Type B pancreatic cell (in vitro differentiated cells): ENCODE measurements around the gene DLEC1. TPM values are rescaled to one million over a fixed set of nuclear protein-coding genes. Genes with fewer than 3 reads are reported as not detected.
"Not testable (repeated sequence)": the region's sequence is repeated elsewhere in the genome, so short reads cannot be mapped to it uniquely, and the experiment has no call there.

ENCODE experiments used
- DNase-seq: peaks from one replicate; pipeline ENCODE4 v3.0.0; 2021; ENCODE audit warnings: mixed read lengths; ENCODE audit not compliant: unreplicated experiment; ENCODE audit errors: extremely low spot score
- H3K27ac Mint-ChIP-seq: 2 replicates; pipeline ENCODE4 v1.8.0; 2021; ENCODE audit warnings: mild to moderate bottlenecking, mixed read lengths
- H3K27me3 Mint-ChIP-seq: 2 replicates; pipeline ENCODE4 v1.8.0; 2021; ENCODE audit warnings: mixed read lengths
- H3K36me3 Mint-ChIP-seq: 2 replicates; pipeline ENCODE4 v1.8.0; 2021; ENCODE audit warnings: mixed read lengths
- H3K4me1 Mint-ChIP-seq: one replicate; pipeline ENCODE4 v1.8.0; 2021; ENCODE audit warnings: mixed read lengths; ENCODE audit not compliant: unreplicated experiment
- H3K4me3 Mint-ChIP-seq: 2 replicates; pipeline ENCODE4 v1.8.0; 2021; ENCODE audit warnings: mild to moderate bottlenecking, mixed read lengths
- H3K9me3 Mint-ChIP-seq: 2 replicates; pipeline ENCODE4 v1.8.0; 2021; ENCODE audit warnings: mixed read lengths
- total RNA-seq: library from RNA; stranded (reverse); gene quantifications from 2 replicates; pipeline ENCODE4 v1.2.1, GENCODE V29; 2021; ENCODE audit warnings: low replicate concordance
- TF ChIP-seq, protein P1 (sequence below): fragments of 200-600 bp; sonication (generic); conservative IDR thresholded peaks from 2 replicates; pipeline ENCODE4 v1.5.0; 2021; ENCODE audit warnings: antibody characterized with exemption, mild to moderate bottlenecking

Gene DLEC1
- total RNA-seq, 1 donor from 2014 or later: 3.2 TPM

DNA sequence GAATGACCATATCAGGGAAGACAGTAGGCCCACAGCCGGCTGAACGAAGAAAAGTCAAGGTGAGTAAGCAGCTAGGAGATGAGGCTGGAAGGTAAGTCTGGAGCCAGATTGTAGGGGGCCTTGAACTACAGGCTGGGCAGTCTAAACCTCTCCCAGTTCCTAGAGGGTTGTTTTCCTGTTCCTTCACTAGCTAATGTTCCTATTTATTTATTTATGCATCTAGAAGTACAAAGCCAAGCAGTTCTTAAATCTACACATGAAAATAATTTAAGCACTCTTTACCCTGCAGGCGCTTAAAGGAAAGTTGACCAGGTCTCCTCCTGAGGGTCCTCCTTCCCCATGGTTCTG, 94.2 kb downstream of the DLEC1 start:
- peaks cover 26% of the 10 kb centered on the region for H3K36me3 Mint-ChIP-seq
- no peak for DNase-seq
- H3K4me3 Mint-ChIP-seq: peak overlapping the region; percentile 72
- H3K9me3 Mint-ChIP-seq: no peaks in the 10 kb centered on the region
- H3K4me1 Mint-ChIP-seq: peaks cover 37% of the 10 kb centered on the region
- TF ChIP-seq, protein P1, sequence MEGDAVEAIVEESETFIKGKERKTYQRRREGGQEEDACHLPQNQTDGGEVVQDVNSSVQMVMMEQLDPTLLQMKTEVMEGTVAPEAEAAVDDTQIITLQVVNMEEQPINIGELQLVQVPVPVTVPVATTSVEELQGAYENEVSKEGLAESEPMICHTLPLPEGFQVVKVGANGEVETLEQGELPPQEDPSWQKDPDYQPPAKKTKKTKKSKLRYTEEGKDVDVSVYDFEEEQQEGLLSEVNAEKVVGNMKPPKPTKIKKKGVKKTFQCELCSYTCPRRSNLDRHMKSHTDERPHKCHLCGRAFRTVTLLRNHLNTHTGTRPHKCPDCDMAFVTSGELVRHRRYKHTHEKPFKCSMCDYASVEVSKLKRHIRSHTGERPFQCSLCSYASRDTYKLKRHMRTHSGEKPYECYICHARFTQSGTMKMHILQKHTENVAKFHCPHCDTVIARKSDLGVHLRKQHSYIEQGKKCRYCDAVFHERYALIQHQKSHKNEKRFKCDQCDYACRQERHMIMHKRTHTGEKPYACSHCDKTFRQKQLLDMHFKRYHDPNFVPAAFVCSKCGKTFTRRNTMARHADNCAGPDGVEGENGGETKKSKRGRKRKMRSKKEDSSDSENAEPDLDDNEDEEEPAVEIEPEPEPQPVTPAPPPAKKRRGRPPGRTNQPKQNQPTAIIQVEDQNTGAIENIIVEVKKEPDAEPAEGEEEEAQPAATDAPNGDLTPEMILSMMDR: no peak
- peak overlapping the region; percentile 75 for H3K27ac Mint-ChIP-seq
- no peaks in the 10 kb centered on the region for H3K27me3 Mint-ChIP-seq

GRCh38 chr3:38133557-38134405, 94.8 kb downstream of the DLEC1 start:
- DNase-seq: no peak
- H3K27me3 Mint-ChIP-seq: no peaks in the 10 kb centered on the region
- H3K4me1 Mint-ChIP-seq: peaks cover 39% of the 10 kb centered on the region
- no peaks in the 10 kb centered on the region for H3K9me3 Mint-ChIP-seq
- H3K27ac Mint-ChIP-seq: peak overlapping the region; percentile 75
- peaks cover 26% of the 10 kb centered on the region for H3K36me3 Mint-ChIP-seq
- peak overlapping the region; percentile 72 for H3K4me3 Mint-ChIP-seq
- TF ChIP-seq, protein P1: no peak

DNA sequence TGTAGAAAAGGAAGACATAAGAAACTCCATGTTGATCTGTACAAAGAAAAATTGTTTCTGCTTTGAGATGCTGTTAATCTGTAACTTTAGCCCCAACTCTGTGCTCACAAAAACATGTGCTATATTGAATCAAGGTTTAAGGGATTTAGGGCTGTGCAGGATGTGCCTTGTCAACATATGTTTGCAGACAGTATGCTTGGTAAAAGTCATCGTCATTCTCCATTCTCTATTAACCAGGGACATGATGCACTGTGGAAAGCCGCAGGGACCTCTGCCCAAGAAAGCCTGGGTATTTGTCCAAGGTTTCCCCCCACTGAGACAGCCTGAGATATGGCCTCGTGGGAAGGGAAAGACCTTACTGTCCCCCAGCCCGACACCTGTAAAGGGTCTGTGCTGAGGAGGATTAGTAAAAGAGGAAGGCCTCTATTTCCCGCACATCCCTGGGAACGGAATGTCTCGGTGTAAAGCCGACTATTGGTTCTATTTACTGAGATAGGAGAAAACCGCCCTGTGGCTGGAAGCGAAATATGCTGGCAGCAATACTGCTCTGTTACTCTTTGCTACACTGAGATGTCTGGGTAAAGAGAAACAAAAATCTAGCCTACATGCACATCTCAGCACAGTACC, 95.6 kb downstream of the DLEC1 start:
- Mint-ChIP-seq H3K27ac (peak overlapping the region; percentile 85), H3K36me3 (peaks cover 22% of the 10 kb centered on the region), H3K4me1 (peaks cover 39% of the 10 kb centered on the region), H3K4me3 (peak overlapping the region; percentile 92)
- not testable (repeated sequence) for DNase-seq, H3K27me3 Mint-ChIP-seq, H3K9me3 Mint-ChIP-seq

DNA sequence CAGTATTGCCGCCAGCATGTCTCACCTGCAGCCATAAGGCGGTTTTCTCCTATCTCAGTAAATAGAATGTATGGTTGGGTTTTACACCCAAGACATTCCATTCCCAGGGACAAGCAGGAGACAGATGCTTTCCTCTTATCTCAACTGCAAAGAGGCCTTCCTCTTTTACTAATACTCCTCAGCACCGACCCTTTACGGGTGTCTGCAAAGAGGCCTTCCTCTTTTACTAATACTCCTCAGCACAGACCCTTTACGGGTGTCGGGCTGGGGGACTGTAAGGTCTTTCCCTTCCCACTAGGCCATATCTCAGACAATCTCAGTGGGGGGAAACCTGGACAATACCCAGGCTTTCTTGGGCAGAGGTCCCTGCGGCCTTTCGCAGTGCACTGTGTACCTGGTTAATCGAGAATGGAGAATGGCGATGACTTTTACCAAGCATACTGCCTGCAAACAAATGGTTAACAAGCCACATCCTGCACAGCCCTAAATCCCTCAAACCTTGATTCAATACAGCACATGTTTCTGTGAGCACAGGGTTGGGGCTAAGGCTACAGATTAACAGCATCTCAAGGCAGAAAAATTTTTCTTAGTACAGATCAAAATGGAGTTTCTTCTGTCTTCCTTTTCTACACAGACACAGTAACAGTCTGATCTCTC, 96.7 kb downstream of the DLEC1 start:
- not testable (repeated sequence) for DNase-seq, H3K9me3 Mint-ChIP-seq, H3K27me3 Mint-ChIP-seq
- Mint-ChIP-seq H3K27ac (peak overlapping the region; percentile 85), H3K4me3 (peak overlapping the region; percentile 92), H3K36me3 (peaks cover 17% of the 10 kb centered on the region), H3K4me1 (peaks cover 39% of the 10 kb centered on the region)

- TF ChIP-seq, protein P1: no peak
- Mint-ChIP-seq H3K36me3 (peaks cover 20% of the 10 kb centered on the region), H3K27ac (peak overlapping the region; percentile 85), H3K27me3 (no peaks in the 10 kb centered on the region), H3K4me1 (peaks cover 43% of the 10 kb centered on the region), H3K4me3 (peak overlapping the region; percentile 92), H3K9me3 (no peaks in the 10 kb centered on the region)
- DNase-seq: no peak
Observed at GRCh38 chr3:38136393-38136776, 97.4 kb downstream of the DLEC1 start.

DNA sequence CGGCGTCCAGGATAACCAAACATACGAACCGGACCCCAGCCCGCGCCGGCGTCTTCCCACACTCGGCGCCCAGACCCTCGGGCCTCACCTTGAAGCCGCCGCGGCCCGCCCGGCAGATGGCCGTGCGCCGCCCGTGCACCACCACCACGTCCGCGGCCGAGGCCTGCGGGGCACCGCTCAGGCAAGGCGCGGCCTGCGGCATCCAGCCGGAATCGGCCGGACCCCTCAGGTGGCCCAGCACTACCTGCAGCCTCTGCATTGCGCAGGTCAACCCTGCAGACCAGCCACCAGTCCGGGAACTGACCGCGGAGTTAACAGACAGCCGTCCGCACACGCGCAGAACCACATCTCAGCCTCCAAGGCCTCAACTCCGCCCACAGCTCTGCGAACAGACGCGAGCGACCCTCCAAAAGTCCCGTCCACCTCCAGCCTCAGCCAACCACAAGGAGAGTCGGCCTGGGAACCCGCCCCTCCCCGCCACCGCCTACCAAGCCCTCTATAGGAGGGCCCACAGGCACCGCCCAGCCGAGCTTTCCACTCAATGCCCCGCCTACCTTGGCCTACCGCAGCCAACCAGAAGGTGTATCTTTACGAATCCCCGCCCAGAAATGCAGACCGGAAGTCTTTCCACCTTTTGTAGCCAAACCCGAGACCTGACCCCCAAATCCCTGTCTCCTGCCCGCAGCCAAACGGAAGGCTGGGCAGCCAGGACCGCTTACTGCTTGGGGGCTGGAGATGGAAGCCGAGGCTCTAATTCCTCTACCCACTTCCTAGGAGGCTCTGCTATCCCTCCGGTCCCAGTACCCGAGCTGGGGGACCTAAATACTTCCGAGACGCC, 98.0 kb downstream of the DLEC1 start, which contains the start of gene ACAA1:
TSS of gene ACAA1 (minus strand) at position 351 of the 838 bp plus-strand sequence. CDS start at position 259, 92 bp downstream.
- Mint-ChIP-seq H3K9me3 (no peaks in the 10 kb centered on the region), H3K36me3 (peaks cover 23% of the 10 kb centered on the region), H3K4me3 (peak within 1 kb of the TSS; percentile 92)

More for the DNA sequence above, 98.0 kb downstream of the DLEC1 start, which contains the start of gene ACAA1:
- H3K27ac Mint-ChIP-seq: peak within 1 kb of the TSS; percentile 95
- peaks cover 43% of the 10 kb centered on the region for H3K4me1 Mint-ChIP-seq
- peak; percentile 98 for DNase-seq
- no peaks in the 10 kb centered on the region for H3K27me3 Mint-ChIP-seq
- TF ChIP-seq, protein P1: no peak
